GM21515 (cell line): ENCODE data around the gene BTNL2.
"Not testable (repeated sequence)": the region's sequence is repeated elsewhere in the genome, so short reads cannot be mapped to it uniquely, and the experiment has no call there.

ENCODE experiments used
- ATAC-seq: cut with Tn5 transposase; IDR thresholded peaks from one replicate; pipeline ENCODE4 v1.9.1; 2021; ENCODE audit not compliant: unreplicated experiment

Gene BTNL2

GRCh38 chr6:32370505-32370904 is 36.5 kb downstream of the BTNL2 start:
- no peak for ATAC-seq

GRCh38 chr6:32369660-32370059 is 37.3 kb downstream of the BTNL2 start:
- ATAC-seq: no peak

GRCh38 chr6:32367644-32368043 is 39.3 kb downstream of the BTNL2 start:
- ATAC-seq: no peak

- not testable (repeated sequence) for ATAC-seq
Measured at GRCh38 chr6:32359225-32359624, 47.8 kb downstream of the BTNL2 start.

- ATAC-seq: not testable (repeated sequence)
Measured at GRCh38 chr6:32358548-32358947, 48.4 kb downstream of the BTNL2 start.

- no peak for ATAC-seq
Measured at GRCh38 chr6:32355018-32355417, 52.0 kb downstream of the BTNL2 start.

- no peak for ATAC-seq
Measured at GRCh38 chr6:32353348-32353747, 53.6 kb downstream of the BTNL2 start.
